Measurements from ENCODE around the gene PHF1.
A peak's percentile ranks its signal among the peaks of the same experiment; 100 is the strongest.

The PHF1 gene

DNA sequence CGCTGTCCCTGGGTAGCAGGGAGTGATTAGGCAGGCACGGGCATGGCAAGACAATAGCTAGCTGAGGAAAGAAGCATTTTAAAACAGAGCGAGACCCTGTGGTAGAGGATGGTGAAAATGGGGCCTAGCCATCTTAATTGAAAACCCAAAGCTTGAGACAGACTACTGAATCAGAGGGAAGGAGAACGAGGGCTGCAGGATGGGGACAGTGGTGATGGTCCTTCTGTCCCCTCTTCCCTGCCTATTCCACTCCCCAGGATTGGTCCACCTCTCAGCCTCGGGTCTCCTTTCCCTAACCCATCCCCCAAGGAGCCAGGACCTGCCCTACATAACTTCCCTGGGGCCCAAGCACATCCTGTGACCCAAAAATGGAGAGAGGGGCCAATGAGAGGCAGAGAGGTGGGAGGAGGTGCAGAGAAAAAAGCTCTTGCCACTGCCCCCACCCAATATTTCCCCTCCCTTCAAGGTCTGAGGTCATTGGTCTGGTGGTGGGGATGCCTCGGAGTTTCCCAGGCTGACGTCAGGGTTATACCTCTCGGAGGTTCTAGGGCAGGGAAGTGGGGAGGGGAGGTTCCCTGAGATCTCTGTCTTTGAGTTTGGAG lies 8.0 kb downstream of the PHF1 start:
- DNase-seq, result peak; percentile 51

DNA sequence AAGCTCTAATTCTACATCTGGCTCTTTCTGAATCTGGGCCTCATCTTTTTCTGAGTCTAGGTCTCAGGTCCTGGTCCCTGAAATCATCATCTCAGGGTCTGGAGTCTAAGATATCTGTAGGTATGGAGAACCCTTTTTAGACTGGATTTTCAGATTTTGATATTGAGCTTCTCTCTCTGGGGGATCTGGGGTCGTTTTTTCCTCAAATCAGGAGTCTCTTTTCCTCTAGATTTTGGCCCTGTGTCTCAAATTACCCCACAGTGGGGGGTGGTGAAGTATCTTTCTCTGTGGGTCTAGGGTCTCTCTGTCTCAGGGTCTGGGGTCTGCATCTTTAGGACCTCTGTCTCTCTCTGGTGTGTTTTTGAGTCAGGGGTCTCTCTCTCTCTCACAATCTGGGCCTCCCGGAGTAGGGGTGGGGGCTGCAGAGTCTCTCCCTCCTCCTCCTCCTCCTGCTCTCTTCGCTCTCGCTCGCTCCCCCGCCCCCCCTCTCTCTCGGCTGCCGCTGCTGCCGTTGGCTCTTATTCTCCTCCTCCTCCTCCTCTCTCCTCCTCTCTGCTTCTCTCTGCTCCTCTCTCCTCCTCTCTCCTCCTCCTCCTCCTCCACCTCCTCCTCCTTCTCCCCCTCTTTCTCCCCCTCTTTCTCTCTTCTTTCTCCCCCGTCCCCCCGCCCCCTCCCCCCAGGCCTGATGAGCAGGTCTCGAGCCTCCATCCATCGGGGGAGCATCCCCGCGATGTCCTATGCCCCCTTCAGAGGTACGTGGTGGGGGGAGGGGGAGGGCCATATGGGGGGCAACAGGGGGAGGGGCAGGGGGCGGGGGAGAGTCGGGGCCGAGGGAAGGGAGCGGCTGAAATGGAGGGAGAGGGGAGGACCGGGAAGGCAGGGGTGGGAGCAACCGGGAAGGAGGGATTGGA lies 9.0 kb downstream of the PHF1 start, which contains the start of gene SYNGAP1:
Gene SYNGAP1 (plus strand): TSS at position 486 of the 911 bp plus-strand sequence. CDS start 200 bp downstream, at position 686.
- no peak for DNase-seq

DNA sequence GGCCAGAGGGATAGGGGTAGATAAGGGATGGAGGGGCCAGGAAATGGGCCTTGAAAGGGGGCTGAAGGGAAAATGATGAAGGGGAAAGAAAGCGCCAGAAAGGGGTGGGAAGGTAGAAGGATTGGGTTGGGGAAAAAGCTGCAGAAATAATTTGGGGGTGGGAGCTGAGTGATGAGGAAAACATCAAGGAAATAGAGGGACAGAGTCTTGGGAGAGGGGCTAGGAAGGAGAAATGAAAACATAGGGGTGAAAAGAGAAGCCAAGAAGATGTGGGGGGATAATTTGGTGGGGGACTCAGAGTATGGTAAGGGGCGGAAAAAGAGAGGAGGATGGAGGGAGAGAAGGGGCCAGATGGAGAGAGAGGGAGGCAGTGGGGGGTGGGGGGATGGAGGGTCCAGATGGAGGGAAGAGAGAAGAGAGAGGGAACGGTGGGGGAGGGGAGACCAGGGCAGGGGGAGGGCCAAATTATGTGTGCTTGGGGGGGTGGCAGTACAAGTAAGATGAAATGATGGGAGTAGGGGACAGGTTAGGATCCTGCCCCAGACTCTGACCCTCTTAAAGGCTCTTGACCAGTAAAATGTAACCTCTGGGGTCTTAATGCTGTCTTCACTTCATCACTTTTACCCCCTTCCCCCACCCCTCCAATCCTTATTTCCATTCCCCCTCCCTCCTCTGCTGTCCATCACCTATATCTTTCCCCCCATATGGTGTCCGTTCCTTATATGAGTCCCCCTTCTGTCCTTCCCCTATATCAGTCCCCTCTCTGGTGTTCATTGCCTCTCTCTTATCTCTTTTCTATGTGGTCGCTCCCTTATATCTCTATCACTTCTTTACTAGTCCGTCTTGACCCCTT lies 9.9 kb downstream of the PHF1 start:
- no peak for DNase-seq

DNA sequence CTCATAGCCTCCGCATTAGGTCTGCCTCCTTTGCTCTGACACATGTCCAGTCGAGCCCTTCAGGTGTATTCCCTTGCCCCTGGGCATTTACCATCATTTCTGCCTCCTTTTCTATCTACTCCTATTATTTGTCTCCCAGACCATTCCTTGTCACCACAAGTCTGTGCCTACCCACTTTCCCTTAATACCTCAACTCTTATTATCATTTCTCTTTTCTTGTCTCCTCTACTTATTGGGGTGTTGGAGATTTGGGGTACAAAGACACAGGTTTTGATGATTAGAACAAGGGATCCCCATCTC lies 10.5 kb downstream of the PHF1 start:
- no peak for DNase-seq

DNA sequence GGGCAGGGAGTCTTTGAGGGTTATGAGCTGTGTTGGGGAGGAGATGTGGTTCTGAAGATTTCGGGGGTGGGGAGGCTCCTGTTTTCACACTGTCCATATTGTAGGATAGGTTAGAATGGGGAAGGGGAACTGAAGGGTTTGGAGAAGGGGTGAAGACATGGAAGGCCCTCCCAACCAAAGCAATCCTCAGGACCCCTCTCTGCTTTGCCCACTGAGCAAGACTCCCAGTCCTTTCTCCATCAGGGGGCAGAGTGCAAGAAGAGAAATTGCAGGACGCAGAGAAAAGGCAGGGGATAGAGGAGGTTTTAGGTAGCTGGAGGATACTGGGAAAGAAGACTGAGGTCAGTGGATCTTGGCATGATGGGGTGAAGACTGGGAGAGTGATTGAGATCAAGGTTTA lies 13.0 kb downstream of the PHF1 start:
- DNase-seq, result no peak

DNA sequence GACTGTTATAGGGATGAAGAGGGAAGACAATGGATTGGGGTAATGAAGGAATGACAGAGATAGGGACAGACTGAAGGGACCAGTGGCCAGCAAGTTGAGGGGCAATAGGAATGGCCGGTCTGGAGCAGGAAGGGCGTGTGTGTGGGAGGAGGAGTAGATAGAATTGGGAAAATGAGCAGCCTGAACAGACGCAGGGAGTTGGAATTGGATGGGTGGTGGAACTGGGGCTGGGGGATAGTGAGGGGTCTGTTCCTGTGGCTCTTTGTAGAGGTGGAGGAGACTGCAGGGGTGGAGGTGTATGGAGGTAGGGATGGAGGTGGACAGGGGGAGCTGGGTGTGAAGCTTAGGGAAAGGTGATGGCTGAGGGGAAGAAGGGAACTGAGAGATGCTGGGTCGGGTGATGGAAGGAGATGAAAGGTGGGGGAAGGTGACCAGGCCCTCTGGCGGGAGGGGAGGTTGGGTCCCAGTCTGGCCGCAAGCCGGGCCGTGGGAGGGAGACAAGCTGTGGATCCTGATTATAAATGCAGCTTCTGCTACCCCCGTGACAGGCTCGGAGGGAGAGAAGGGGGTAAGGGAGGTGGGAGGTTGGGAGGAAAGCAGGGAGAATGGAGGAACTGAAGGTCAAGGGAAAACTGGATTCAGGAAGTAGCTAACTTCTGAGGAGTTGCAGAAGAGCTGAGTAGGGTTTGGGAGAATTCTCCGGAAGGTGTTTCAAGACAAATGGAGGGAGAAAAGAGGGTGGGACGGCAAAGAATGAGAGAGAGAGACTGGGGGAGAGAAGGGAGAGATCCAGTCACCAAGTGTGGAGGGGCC lies 14.2 kb downstream of the PHF1 start:
- DNase-seq, result no peak

DNA sequence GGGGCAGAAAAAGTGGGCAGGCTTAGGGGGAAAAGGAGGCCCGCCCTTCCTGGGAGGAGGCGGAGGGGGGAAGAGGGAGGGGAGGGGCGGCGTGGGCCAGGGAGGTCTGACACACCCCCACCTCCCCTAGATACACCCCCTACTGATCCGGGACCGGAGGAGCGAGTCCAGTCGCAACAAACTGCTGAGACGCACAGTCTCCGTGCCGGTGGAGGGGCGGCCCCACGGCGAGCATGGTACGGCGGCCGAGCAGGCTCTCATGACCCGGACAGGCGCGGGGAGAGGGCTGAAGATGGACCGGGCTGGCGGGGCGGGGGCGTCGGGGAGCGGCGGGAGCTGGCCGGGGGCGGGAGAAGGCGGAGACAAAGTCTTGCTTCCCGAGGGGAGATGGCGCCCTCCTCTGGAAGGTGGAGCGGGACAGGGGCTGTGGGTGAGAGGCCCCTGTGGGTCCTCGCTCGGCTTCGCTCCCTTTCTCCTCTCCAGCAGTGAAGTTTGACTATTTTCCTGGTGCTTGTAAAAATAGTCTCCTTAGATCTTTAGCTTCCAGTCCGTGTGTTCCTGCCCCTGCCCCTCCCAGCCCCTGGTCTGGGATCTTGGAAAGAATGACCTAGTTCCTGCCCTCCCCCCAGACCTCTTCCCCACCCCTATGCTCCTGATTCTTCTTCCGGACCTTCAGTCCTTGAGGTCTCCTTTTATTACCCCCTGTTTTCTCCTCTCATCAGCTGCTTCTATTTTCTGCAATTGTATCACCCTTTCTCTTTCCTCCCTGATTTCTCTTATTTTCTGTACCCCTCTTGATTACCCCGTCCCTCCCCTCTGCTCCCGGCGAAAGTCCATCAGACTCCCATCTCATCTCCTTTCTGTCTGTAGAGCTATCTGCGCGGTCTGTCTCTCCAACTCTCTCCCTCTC lies 15.1 kb downstream of the PHF1 start:
- DNase-seq, result peak; percentile 78

DNA sequence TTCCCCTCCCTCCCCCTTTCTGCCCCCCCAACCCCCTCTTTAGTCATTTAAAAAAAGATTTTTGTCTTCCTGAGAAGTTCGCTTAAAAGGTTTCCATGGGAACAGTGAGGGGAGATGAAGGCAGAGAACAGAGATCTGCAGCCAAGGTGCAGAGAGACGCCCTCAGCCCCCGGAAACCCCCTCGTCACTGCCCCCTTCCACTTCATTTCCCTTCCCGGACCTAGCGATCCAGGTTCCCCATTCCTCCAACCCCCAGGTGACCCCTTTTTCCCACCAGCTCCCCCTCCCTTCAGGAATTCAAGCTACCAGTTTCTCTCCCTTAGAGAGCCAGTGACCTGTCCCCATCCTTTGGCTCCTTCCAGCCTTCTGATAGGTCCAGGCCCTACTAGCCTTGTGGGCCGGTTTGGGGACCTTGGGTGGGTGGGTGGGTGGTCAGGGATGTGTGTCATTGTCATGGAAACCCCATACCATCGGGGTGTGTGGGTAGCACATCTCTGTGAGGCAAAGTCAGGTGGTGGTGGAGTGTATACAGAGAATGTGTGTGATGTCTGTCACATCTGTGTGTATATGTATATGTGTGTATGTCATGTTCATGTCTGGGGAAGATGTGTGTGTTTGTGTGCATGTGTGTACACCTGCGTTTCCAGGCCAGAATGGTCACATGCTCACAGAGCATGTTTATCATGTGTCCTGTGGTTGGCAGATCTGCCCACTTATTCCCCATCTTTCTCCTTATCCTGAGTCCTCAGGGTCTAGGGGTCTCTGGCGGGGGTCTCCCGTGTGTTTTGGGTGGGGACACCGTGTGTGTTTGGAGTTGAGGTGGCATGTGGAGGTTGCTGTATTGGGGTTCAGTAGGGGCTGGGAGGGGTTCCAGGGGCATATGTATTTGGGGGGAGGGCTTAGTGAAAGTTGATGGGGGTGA lies 16.0 kb downstream of the PHF1 start:
- DNase-seq, result peak; percentile 46

DNA sequence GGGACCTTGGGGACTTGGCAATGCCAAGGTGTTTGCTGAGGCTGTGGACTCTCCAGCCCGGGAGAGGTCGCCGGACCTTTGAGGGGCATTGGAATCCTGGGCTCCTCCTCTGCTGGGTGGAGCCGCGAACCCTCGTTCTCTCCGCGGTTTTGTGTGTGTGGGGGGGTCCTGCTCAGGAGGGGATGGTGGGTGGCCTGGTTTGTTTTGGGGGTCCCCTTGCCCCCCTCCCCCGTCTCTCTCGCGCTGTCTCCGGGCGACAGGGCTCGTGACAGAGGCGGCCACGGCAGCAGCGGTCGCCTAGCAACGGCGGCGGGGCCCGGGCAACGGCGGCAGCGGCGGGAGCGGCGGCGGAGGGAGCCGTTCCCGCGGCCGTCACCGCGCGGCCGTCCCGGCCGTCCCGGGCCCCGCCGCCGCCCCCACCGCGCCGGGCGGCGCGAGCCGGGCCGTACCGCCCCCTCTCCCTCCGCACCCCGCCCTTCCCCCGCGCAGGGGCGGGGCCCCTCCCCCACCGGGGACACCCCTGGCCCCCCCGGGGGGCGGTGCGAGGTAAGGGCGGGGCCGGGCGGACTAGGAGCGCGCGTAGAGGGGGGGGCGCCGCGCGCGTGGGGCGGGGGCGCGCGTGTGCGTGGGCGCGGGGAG lies 16.9 kb downstream of the PHF1 start:
- peak; percentile 57 for DNase-seq

DNA sequence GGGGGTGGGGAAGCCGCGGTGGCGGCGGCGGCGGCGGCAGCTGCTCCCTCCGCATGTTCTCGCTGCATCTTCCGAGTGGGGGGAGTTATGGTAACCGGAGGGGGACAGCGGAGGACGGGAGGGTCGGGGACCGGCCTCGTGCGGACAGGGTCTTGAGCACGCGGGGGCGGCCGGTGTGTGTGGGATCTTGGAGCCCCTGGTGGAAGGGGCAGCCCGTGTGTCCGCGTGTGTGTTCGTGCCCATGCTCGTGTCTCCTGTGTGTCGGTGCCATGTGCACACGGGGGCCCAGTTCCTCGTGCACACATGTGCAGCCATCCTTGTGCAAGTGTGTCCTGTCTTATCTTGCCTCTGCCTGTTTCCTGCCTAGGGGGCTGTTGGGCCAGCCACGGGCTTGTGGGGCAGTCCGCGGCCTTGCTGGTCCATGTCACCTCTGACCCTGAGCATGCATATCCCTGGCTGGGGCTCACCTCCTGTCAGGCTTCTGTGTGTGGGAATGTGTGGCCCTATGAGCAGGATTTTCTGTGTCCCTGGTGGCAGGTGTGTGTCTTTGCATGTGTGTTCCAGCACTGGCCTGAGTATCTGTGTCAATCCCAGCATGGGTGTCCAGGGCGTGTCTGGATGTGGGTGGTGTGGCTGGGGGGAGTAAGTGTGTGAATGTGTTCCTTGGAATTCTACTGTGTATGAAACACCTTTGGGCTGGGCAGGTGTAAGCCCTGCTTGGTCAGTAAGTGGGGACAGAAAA lies 17.6 kb downstream of the PHF1 start:
- no peak for DNase-seq

DNA sequence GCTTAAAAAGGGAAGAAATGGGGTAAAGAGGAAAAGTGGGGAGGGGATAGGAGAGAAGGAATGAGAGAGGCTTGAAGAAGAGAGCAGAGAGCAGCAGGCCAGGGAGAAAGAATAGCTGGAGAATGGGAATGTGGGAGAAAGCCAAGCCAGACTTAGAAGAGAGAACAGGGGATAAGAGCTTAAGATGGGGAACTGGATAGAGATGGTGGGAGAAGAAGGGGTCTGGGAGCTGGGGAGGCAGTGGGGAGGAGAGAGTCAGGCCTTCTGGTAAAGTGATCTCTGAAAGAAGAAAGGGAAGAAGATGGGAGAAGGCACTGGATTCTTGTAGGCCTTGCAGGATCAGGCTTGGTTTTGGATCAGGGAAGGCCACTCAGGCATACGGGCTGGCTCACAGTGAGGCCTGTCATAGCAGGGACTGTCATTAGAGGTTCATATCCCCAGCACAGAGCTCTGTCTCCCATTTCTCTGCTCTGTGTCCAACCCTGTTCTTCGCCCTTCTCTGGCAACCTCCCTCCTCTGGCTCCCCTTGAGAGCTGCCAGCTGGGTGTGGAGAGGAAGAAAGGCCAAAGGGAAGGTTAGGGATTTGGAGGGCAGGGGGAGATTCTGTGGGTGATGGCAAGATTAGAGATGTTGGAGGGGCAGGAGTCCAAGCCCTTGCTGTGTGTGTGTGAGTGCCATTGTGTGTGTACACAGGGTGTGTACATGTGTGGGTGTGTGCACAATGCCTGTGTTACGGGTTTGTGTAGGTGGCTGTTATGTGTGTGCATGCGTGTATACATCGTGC lies 18.3 kb downstream of the PHF1 start:
- DNase-seq, result no peak

DNA sequence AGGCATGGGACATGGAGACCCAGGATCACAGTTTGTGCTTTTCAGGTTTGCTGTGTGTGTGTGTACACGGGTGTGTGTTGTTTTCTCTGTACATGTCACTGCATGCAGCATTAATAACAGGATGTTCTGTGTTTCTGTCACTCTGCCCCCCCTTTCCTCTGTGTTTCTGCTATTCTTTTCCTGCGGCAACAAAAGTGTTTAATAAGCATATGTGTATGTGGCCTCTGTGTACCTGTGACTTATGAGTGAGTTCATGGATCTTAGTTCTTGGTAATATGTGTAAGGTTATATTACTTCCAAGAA lies 18.9 kb downstream of the PHF1 start:
- no peak for DNase-seq

DNA sequence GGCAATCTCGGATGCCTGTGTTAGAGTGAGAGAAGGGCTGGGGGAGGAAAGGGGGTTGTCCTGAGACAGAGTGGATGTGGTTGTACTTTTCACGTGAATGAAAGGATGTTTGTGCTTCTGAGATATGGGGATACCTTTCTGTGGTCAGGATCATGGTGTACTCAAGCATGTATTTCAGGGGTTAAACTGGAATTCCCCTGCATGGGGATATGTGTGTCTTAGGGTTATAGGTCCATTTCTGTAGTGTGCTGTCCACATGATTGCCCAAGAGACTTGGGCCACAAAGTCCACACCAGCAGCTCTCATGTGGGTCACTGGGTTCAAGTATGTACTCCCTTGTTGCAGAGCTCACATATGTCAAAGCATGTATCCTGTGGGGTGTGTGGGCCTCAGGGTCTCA lies 19.5 kb downstream of the PHF1 start:
- DNase-seq, result no peak

DNA sequence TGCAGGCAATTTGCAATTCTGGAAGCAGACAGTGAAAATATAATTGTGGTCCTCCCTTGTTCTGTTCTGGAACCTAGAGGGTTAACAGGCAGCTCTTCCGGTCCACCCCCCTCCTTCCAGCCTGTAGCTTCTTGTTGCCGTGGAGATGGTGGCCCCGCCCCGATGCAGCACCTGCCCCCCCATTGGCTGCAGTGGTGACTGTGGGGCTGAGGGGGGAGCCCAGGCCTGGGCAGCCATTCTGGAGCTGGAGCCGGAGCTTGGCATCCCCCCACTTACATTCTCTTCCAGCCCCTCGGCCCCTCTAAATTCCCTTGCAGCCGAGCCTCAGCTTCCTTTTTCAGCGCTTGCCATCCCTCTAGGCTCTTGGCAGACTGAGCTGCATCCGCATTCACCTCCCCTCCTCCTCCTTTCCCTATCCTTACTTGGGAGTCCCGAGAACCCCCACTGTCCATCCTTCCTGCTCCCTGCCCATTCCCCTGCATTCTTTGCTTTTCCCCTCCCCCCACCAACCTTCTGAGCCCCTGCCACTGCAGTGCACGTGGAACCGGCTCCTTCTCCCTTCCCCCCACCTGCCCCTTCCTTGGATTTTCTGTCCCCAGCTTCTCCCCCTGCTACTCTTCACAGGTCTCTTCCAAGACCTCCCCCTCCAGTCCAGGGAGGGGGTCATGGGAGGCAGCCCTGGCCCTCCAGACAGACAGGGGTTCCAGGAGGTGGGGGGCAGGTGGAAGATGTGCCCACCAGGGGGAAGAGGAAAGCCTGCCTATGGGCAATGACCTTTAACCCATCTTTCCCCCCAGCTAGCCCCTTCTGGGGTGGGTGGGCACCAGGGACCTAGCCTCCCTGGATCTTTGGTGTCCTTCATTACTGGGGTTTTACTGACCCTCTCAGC lies 20.4 kb downstream of the PHF1 start:
- peak; percentile 79 for DNase-seq

DNA sequence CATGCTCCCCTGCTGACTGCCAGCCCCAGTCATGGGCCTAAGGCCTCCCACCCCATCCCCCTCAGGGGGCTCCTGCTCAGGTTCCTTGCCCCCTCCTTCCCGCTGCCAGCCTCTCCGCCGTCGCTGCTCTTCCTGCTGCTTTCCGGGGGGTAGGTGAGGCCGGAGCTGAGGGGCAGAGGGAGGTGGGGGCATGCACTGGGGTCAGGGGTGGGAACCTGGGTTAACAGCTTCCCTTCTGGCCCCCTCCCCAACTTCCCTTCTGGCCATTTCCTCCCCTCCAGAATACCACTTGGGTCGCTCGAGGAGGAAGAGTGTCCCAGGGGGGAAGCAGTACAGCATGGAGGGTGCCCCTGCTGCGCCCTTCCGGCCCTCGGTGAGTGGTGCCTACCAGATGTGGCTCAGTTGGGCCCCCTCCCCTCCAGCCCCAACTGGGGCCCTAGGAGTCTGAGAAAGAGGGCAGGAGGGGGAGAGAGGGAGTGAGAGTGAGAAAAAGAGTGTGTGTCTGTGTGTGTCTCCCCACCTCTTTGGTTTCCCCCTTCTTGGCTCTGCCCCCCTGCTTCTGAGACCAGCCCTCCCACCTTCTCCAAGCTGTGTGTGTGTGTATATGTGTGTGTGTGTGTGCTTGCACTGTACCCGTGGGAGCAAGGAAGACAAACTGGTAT lies 21.2 kb downstream of the PHF1 start:
- no peak for DNase-seq

DNA sequence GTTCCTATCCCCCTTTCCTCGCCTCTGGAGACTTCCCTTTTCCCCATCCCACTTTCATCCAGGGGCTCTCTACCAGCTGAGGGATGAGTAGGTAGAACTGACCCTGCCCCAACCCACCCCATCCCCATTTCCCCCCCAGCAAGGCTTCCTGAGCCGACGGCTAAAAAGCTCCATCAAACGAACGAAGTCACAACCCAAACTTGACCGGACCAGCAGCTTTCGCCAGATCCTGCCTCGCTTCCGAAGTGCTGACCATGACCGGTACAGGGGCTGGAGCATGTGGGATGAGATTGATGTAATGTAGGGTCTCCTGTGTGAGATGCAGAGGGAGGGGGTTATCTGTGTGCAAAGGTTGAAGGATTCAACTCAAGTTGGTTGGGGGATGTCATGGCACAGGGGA lies 21.7 kb downstream of the PHF1 start:
- DNase-seq, result no peak

DNA sequence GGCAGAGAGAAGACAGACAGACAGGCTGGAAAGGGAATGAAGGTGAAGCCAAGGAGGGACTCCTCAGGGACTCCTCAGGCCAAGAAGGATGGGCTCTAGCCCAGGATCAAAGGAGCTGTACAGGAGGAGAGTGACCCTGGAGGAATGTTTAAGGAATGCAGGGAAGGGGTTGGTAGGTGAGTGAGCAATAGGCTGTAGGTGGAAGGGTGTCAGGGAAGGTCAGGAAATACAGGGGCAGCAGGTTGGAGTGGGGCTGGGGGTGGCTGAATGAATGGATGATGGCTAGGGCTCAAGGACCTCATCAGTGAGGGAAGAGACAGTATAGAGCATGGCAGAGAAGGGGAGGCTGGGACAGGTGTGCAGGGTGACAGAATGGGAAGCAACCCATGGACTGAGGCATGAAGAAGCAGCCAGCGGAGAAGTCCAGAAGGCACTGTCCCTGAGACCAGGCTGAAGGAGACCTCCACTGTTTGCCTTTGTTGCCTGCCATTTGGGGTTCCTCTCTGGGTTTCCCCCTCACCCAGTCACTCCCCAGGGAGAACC lies 22.3 kb downstream of the PHF1 start:
- DNase-seq, result no peak
